Activated naive CD4-positive, alpha-beta T cell treated with anti-CD3 and anti-CD28 coated beads for 36 hours (primary cell): ENCODE results near the gene MAD1L1. TPM values are rescaled to one million over a fixed set of nuclear protein-coding genes. Genes with fewer than 3 reads are reported as not detected.

Source experiments
- CTCF ChIA-PET: fragments of 350-600 bp; sonication (Branson Sonifier 250); formaldehyde crosslinking; loops from one replicate; lab custom pipeline; 2021; ENCODE audit warnings: antibody characterized with exemption; lab: Charles Lee
- DNase-seq: peaks from one replicate; pipeline ENCODE4 v3.0.0-alpha.2; 2020
- H3K27ac Mint-ChIP-seq: one replicate; pipeline ENCODE4 v1.8.0; 2021; ENCODE audit warnings: mild to moderate bottlenecking, mixed read lengths
- H3K27me3 Mint-ChIP-seq: one replicate; pipeline ENCODE4 v1.8.0; 2021; ENCODE audit warnings: low read depth, mixed read lengths
- H3K36me3 Mint-ChIP-seq: one replicate; pipeline ENCODE4 v1.8.0; 2021; ENCODE audit warnings: low read depth, mixed read lengths
- H3K4me1 Mint-ChIP-seq: one replicate; pipeline ENCODE4 v1.8.0; 2021; ENCODE audit warnings: low read depth, mixed read lengths
- H3K4me3 Mint-ChIP-seq: one replicate; pipeline ENCODE4 v1.8.0; 2021; ENCODE audit warnings: mild to moderate bottlenecking, moderate library complexity, mixed read lengths
- H3K9me3 Mint-ChIP-seq: one replicate; pipeline ENCODE4 v1.8.0; 2021; ENCODE audit warnings: mixed read lengths
- intact Hi-C: fragments of 100-400 bp; cut with micrococcal nuclease; formaldehyde crosslinking; loops from one replicate; pipeline ENCODE4 v1.15.1; 2023
- total RNA-seq, 2 experiments: library from RNA; stranded (reverse); gene quantifications; one replicate each; pipeline ENCODE4 v1.2.3, GENCODE V29; 2021

MAD1L1 gene
- total RNA-seq, 2 experiments from 2014 or later: 37.5 to 40.2 TPM

GRCh38 chr7:2049111-2049781 is 183.5 kb downstream of the MAD1L1 start:
- CTCF ChIA-PET: interaction anchor here (0.5 to 0.6 kb wide), 2 partner anchors 13 to 170 kb away, joined by 3 to 5 read pairs; no protein-coding TSS in a partner anchor
- Mint-ChIP-seq H3K27me3 (no peaks in the 10 kb centered on the region), H3K4me1 (peaks cover 2% of the 10 kb centered on the region), H3K36me3 (no peaks in the 10 kb centered on the region), H3K4me3 (no peak overlapping the region), H3K27ac (no peak overlapping the region), H3K9me3 (no peaks in the 10 kb centered on the region)
- intact Hi-C loops: no loop called here
- DNase-seq: no peak

- no peaks in the 10 kb centered on the region for H3K9me3 Mint-ChIP-seq
- H3K27ac Mint-ChIP-seq: no peak overlapping the region
- CTCF ChIA-PET: no interaction called here
- no peaks in the 10 kb centered on the region for H3K36me3 Mint-ChIP-seq
- H3K27me3 Mint-ChIP-seq: no peaks in the 10 kb centered on the region
- intact Hi-C loops: no loop called here
- DNase-seq: no peak
- peaks cover 2% of the 10 kb centered on the region for H3K4me1 Mint-ChIP-seq
- H3K4me3 Mint-ChIP-seq: no peak overlapping the region
These were observed 184.2 kb downstream of the MAD1L1 start for GRCh38 chr7:2048531-2048930.

GRCh38 chr7:2048006-2048405 is 184.7 kb downstream of the MAD1L1 start:
- CTCF ChIA-PET: no interaction called here
- H3K4me1 Mint-ChIP-seq: peaks cover 2% of the 10 kb centered on the region
- H3K9me3 Mint-ChIP-seq: no peaks in the 10 kb centered on the region
- intact Hi-C loops: no loop called here
- peaks cover 3% of the 10 kb centered on the region for H3K36me3 Mint-ChIP-seq
- H3K4me3 Mint-ChIP-seq: no peak overlapping the region
- no peak for DNase-seq
- no peaks in the 10 kb centered on the region for H3K27me3 Mint-ChIP-seq
- H3K27ac Mint-ChIP-seq: no peak overlapping the region

- H3K9me3 Mint-ChIP-seq: no peaks in the 10 kb centered on the region
- no peak overlapping the region for H3K4me3 Mint-ChIP-seq
- H3K4me1 Mint-ChIP-seq: peaks cover 4% of the 10 kb centered on the region
- H3K27me3 Mint-ChIP-seq: no peaks in the 10 kb centered on the region
- DNase-seq: no peak
- CTCF ChIA-PET: no interaction called here
- H3K36me3 Mint-ChIP-seq: peaks cover 8% of the 10 kb centered on the region
- intact Hi-C loops: no loop called here
- H3K27ac Mint-ChIP-seq: no peak overlapping the region
These were observed 185.9 kb downstream of the MAD1L1 start for GRCh38 chr7:2046581-2047565.

GRCh38 chr7:2045559-2046405 is 187.0 kb downstream of the MAD1L1 start:
- Mint-ChIP-seq H3K27me3 (no peaks in the 10 kb centered on the region), H3K9me3 (no peaks in the 10 kb centered on the region), H3K4me3 (no peak overlapping the region), H3K4me1 (peaks cover 14% of the 10 kb centered on the region), H3K27ac (no peak overlapping the region), H3K36me3 (peaks cover 9% of the 10 kb centered on the region)
- intact Hi-C loops: no loop called here
- CTCF ChIA-PET: no interaction called here
- DNase-seq: no peak

GRCh38 chr7:2044883-2045471 is 187.8 kb downstream of the MAD1L1 start:
- intact Hi-C loops: no loop called here
- H3K36me3 Mint-ChIP-seq: peaks cover 9% of the 10 kb centered on the region
- no peaks in the 10 kb centered on the region for H3K27me3 Mint-ChIP-seq
- H3K4me3 Mint-ChIP-seq: no peak overlapping the region
- peaks cover 19% of the 10 kb centered on the region for H3K4me1 Mint-ChIP-seq
- CTCF ChIA-PET: no interaction called here
- DNase-seq: no peak
- H3K9me3 Mint-ChIP-seq: no peaks in the 10 kb centered on the region
- H3K27ac Mint-ChIP-seq: no peak overlapping the region

GRCh38 chr7:2044311-2044882 is 188.3 kb downstream of the MAD1L1 start:
- Mint-ChIP-seq H3K27me3 (no peaks in the 10 kb centered on the region), H3K36me3 (peaks cover 9% of the 10 kb centered on the region), H3K27ac (no peak overlapping the region), H3K9me3 (no peaks in the 10 kb centered on the region), H3K4me3 (no peak overlapping the region), H3K4me1 (peaks cover 25% of the 10 kb centered on the region)
- intact Hi-C loops: no loop called here
- CTCF ChIA-PET: no interaction called here
- DNase-seq: no peak

- Mint-ChIP-seq H3K4me3 (no peak overlapping the region), H3K27me3 (no peaks in the 10 kb centered on the region), H3K27ac (no peak overlapping the region), H3K9me3 (no peaks in the 10 kb centered on the region), H3K4me1 (peaks cover 34% of the 10 kb centered on the region), H3K36me3 (peaks cover 9% of the 10 kb centered on the region)
- DNase-seq: no peak
- intact Hi-C loops: no loop called here
- CTCF ChIA-PET: interaction anchor here (0.6 kb wide), 1 partner anchor 17 kb away, joined by 3 read pairs; no protein-coding TSS in a partner anchor
These were observed 189.3 kb downstream of the MAD1L1 start for GRCh38 chr7:2043316-2044039.

- peaks cover 9% of the 10 kb centered on the region for H3K36me3 Mint-ChIP-seq
- CTCF ChIA-PET: interaction anchor here (0.6 kb wide), 1 partner anchor 16 kb away, joined by 3 read pairs; no protein-coding TSS in a partner anchor
- no peak overlapping the region for H3K27ac Mint-ChIP-seq
These were observed 190.1 kb downstream of the MAD1L1 start for GRCh38 chr7:2042650-2043049.

GRCh38 chr7:2041496-2042367 is 191.0 kb downstream of the MAD1L1 start:
- intact Hi-C loops: no loop called here
- no peaks in the 10 kb centered on the region for H3K27me3 Mint-ChIP-seq
- peaks cover 9% of the 10 kb centered on the region for H3K36me3 Mint-ChIP-seq
- no peak overlapping the region for H3K27ac Mint-ChIP-seq
- H3K4me1 Mint-ChIP-seq: peaks cover 50% of the 10 kb centered on the region
- DNase-seq: no peak
- H3K4me3 Mint-ChIP-seq: no peak overlapping the region
- CTCF ChIA-PET: interaction anchor here (0.6 to 1.2 kb wide), 3 partner anchors 25 to 306 kb away, joined by 3 to 4 read pairs (median 4); no protein-coding TSS in a partner anchor
- H3K9me3 Mint-ChIP-seq: no peaks in the 10 kb centered on the region

More at GRCh38 chr7:2042650-2043049, 190.1 kb downstream of the MAD1L1 start:
- intact Hi-C loops: no loop called here
- H3K27me3 Mint-ChIP-seq: no peaks in the 10 kb centered on the region
- peaks cover 41% of the 10 kb centered on the region for H3K4me1 Mint-ChIP-seq
- no peak overlapping the region for H3K4me3 Mint-ChIP-seq
- no peaks in the 10 kb centered on the region for H3K9me3 Mint-ChIP-seq
- no peak for DNase-seq
